Mesendoderm (in vitro differentiated cells): ENCODE data around the gene TASL.

Experiments
- DNase-seq: peaks from one replicate; pipeline ENCODE4 v3.0.0; 2013
- H2AK5ac ChIP-seq: 2 replicates; pipeline ENCODE4 v1.6.1; 2013; ENCODE audit warnings: low read length, inconsistent platforms
- H2BK120ac ChIP-seq: 2 replicates; pipeline ENCODE4 v1.6.1; 2013; ENCODE audit warnings: low read depth, mild to moderate bottlenecking, low read length, moderate library complexity, mixed read lengths
- H2BK15ac ChIP-seq: replicated peaks from 2 replicates; pipeline ENCODE4 v1.6.1; 2013; ENCODE audit warnings: low read depth, mild to moderate bottlenecking, moderate library complexity
- H2BK5ac ChIP-seq: 2 replicates; pipeline ENCODE4 v1.6.1; 2013; ENCODE audit warnings: low read length, inconsistent platforms
- H3K18ac ChIP-seq: 2 replicates; pipeline ENCODE4 v1.6.1; 2013; ENCODE audit warnings: mild to moderate bottlenecking, low read length, mixed read lengths
- H3K23ac ChIP-seq: one replicate; pipeline ENCODE4 v1.6.1; 2013; ENCODE audit warnings: low read length
- H3K27ac ChIP-seq: 2 replicates; pipeline ENCODE4 v1.5.1; 2013; ENCODE audit warnings: low read depth, mild to moderate bottlenecking, inconsistent platforms, low read length, moderate library complexity
- H3K27me3 ChIP-seq: 2 replicates; pipeline ENCODE4 v1.6.1; 2013; ENCODE audit warnings: low read length, control low read depth, mild to moderate bottlenecking, inconsistent platforms; ENCODE audit not compliant: insufficient read depth, poor library complexity
- H3K36me3 ChIP-seq: 2 replicates; pipeline ENCODE4 v1.6.1; 2013; ENCODE audit warnings: low read length, inconsistent platforms; ENCODE audit not compliant: control insufficient read depth, insufficient read depth
- H3K4ac ChIP-seq: one replicate; pipeline ENCODE4 v1.6.1; 2013; ENCODE audit warnings: low read depth, mild to moderate bottlenecking, low read length, moderate library complexity
- H3K4me1 ChIP-seq: 2 replicates; pipeline ENCODE4 v1.6.1; 2013; ENCODE audit warnings: low read depth, low read length, inconsistent platforms; ENCODE audit not compliant: control insufficient read depth
- H3K4me2 ChIP-seq: 2 replicates; pipeline ENCODE4 v1.6.1; 2013; ENCODE audit warnings: low read length
- H3K4me3 ChIP-seq: 2 replicates; pipeline ENCODE4 v1.5.1; 2013; ENCODE audit warnings: mild to moderate bottlenecking, low read length
- H3K56ac ChIP-seq: one replicate; pipeline ENCODE4 v1.6.1; 2013; ENCODE audit warnings: low read length
- H3K79me1 ChIP-seq: 2 replicates; pipeline ENCODE4 v1.6.1; 2013; ENCODE audit warnings: low read length, inconsistent platforms
- H3K79me2 ChIP-seq: 2 replicates; pipeline ENCODE4 v1.6.1; 2013; ENCODE audit warnings: mild to moderate bottlenecking, low read length; ENCODE audit not compliant: control insufficient read depth, insufficient read depth
- H3K9ac ChIP-seq: 2 replicates; pipeline ENCODE4 v1.6.1; 2013; ENCODE audit warnings: low read length, inconsistent platforms
- H4K5ac ChIP-seq: one replicate; pipeline ENCODE4 v1.6.1; 2013; ENCODE audit warnings: low read length
- H4K8ac ChIP-seq: one replicate; pipeline ENCODE4 v1.6.1; 2013; ENCODE audit warnings: low read depth, mild to moderate bottlenecking, control low read depth, low read length, moderate library complexity
- WGBS: extraction: QIAGEN DNeasy Blood & Tissue Kit; methylation state at CpG from one replicate; pipeline ENCODE4 v1.1.7; 2013; ENCODE audit warnings: low lambda C conversion rate, missing lambda C conversion rate; ENCODE audit not compliant: insufficient coverage; ENCODE audit errors: extremely low coverage; 5-methylcytosine and 5-hydroxymethylcytosine counted together

The TASL gene

GRCh38 chrX:30618160-30618765 is 40.7 kb upstream of the TASL start:
- WGBS = no CpG with 5 or more reads among the region's 7 CpGs
- H4K5ac ChIP-seq = no peak overlapping the region
- no peak overlapping the region for H3K9ac ChIP-seq
- DNase-seq = peak; percentile 65
- H2BK120ac ChIP-seq = no peak overlapping the region
- H2AK5ac ChIP-seq = no peak overlapping the region
- no peaks in the 10 kb centered on the region for H3K4me1 ChIP-seq
- no peak overlapping the region for H3K4ac ChIP-seq
- H3K56ac ChIP-seq = no peak overlapping the region
- H3K79me1 ChIP-seq = no peaks in the 10 kb centered on the region
- no peak overlapping the region for H2BK15ac ChIP-seq
- H3K4me2 ChIP-seq = no peak overlapping the region
- no peaks in the 10 kb centered on the region for H3K79me2 ChIP-seq
- no peak overlapping the region for H2BK5ac ChIP-seq
- no peak overlapping the region for H4K8ac ChIP-seq
- no peak overlapping the region for H3K4me3 ChIP-seq
- H3K36me3 ChIP-seq = no peaks in the 10 kb centered on the region
- H3K23ac ChIP-seq = no peak overlapping the region
- H3K27me3 ChIP-seq = no peaks in the 10 kb centered on the region
- no peak overlapping the region for H3K18ac ChIP-seq
- no peak overlapping the region for H3K27ac ChIP-seq

GRCh38 chrX:30615229-30615628 is 37.7 kb upstream of the TASL start:
- no peak overlapping the region for H4K8ac ChIP-seq
- no peak overlapping the region for H4K5ac ChIP-seq
- H2BK15ac ChIP-seq = no peak overlapping the region
- no peaks in the 10 kb centered on the region for H3K27me3 ChIP-seq
- no peaks in the 10 kb centered on the region for H3K79me2 ChIP-seq
- H3K56ac ChIP-seq = no peak overlapping the region
- no peak overlapping the region for H3K18ac ChIP-seq
- H2AK5ac ChIP-seq = no peak overlapping the region
- no peak overlapping the region for H3K4ac ChIP-seq
- DNase-seq = no peak
- H3K4me3 ChIP-seq = no peak overlapping the region
- H2BK120ac ChIP-seq = no peak overlapping the region
- no peak overlapping the region for H3K23ac ChIP-seq
- no CpG with 5 or more reads among the region's 4 CpGs for WGBS
- no peaks in the 10 kb centered on the region for H3K36me3 ChIP-seq
- no peak overlapping the region for H3K4me2 ChIP-seq
- H3K9ac ChIP-seq = no peak overlapping the region
- H3K4me1 ChIP-seq = no peaks in the 10 kb centered on the region
- H3K27ac ChIP-seq = no peak overlapping the region
- no peaks in the 10 kb centered on the region for H3K79me1 ChIP-seq
- no peak overlapping the region for H2BK5ac ChIP-seq

GRCh38 chrX:30613721-30614120 is 36.2 kb upstream of the TASL start:
- H3K56ac ChIP-seq = no peak overlapping the region
- no peaks in the 10 kb centered on the region for H3K79me1 ChIP-seq
- H4K5ac ChIP-seq = no peak overlapping the region
- no peak overlapping the region for H3K4me3 ChIP-seq
- H3K79me2 ChIP-seq = no peaks in the 10 kb centered on the region
- no peak overlapping the region for H2BK15ac ChIP-seq
- no peak overlapping the region for H2BK120ac ChIP-seq
- H3K9ac ChIP-seq = no peak overlapping the region
- H2BK5ac ChIP-seq = no peak overlapping the region
- DNase-seq = no peak
- H3K4me1 ChIP-seq = no peaks in the 10 kb centered on the region
- no peak overlapping the region for H3K23ac ChIP-seq
- no peak overlapping the region for H3K27ac ChIP-seq
- no peak overlapping the region for H3K4me2 ChIP-seq
- H3K4ac ChIP-seq = no peak overlapping the region
- H3K36me3 ChIP-seq = no peaks in the 10 kb centered on the region
- no peak overlapping the region for H3K18ac ChIP-seq
- H3K27me3 ChIP-seq = no peaks in the 10 kb centered on the region
- no CpG with 5 or more reads among the region's 5 CpGs for WGBS
- no peak overlapping the region for H2AK5ac ChIP-seq
- H4K8ac ChIP-seq = no peak overlapping the region

- H2AK5ac ChIP-seq = no peak overlapping the region
- H3K4me1 ChIP-seq = no peaks in the 10 kb centered on the region
- no peak overlapping the region for H2BK120ac ChIP-seq
- no peak overlapping the region for H3K4ac ChIP-seq
- H3K23ac ChIP-seq = no peak overlapping the region
- no peaks in the 10 kb centered on the region for H3K79me2 ChIP-seq
- no peak overlapping the region for H3K4me3 ChIP-seq
- H3K79me1 ChIP-seq = no peaks in the 10 kb centered on the region
- H3K9ac ChIP-seq = no peak overlapping the region
- no peak overlapping the region for H2BK15ac ChIP-seq
- H2BK5ac ChIP-seq = no peak overlapping the region
- DNase-seq = no peak
- H3K4me2 ChIP-seq = no peak overlapping the region
- no peak overlapping the region for H3K27ac ChIP-seq
- no peak overlapping the region for H3K18ac ChIP-seq
- H4K5ac ChIP-seq = no peak overlapping the region
- no CpG with 5 or more reads among the region's 6 CpGs for WGBS
- no peaks in the 10 kb centered on the region for H3K36me3 ChIP-seq
- no peak overlapping the region for H4K8ac ChIP-seq
- no peak overlapping the region for H3K56ac ChIP-seq
- H3K27me3 ChIP-seq = no peaks in the 10 kb centered on the region
Measured at GRCh38 chrX:30612250-30612655, 34.7 kb upstream of the TASL start.

GRCh38 chrX:30610026-30610425 is 32.5 kb upstream of the TASL start:
- no peak overlapping the region for H3K9ac ChIP-seq
- no peak overlapping the region for H3K27ac ChIP-seq
- H3K23ac ChIP-seq = no peak overlapping the region
- H2BK120ac ChIP-seq = no peak overlapping the region
- H3K18ac ChIP-seq = no peak overlapping the region
- no peaks in the 10 kb centered on the region for H3K4me1 ChIP-seq
- H2AK5ac ChIP-seq = no peak overlapping the region
- no peak overlapping the region for H2BK15ac ChIP-seq
- no peaks in the 10 kb centered on the region for H3K79me2 ChIP-seq
- no peak overlapping the region for H3K56ac ChIP-seq
- no peaks in the 10 kb centered on the region for H3K36me3 ChIP-seq
- H2BK5ac ChIP-seq = no peak overlapping the region
- no peak for DNase-seq
- no peak overlapping the region for H3K4me3 ChIP-seq
- H3K4me2 ChIP-seq = no peak overlapping the region
- no peaks in the 10 kb centered on the region for H3K79me1 ChIP-seq
- H3K27me3 ChIP-seq = no peaks in the 10 kb centered on the region
- H3K4ac ChIP-seq = no peak overlapping the region
- WGBS = no CpG with 5 or more reads among the region's 2 CpGs
- no peak overlapping the region for H4K8ac ChIP-seq
- no peak overlapping the region for H4K5ac ChIP-seq

GRCh38 chrX:30607155-30607554 is 29.6 kb upstream of the TASL start:
- Histone ChIP-seq H3K4ac (no peak overlapping the region), H4K5ac (no peak overlapping the region), H3K27ac (no peak overlapping the region), H3K36me3 (no peaks in the 10 kb centered on the region), H2BK15ac (no peak overlapping the region), H2BK120ac (no peak overlapping the region), H3K4me3 (no peak overlapping the region), H3K79me2 (no peaks in the 10 kb centered on the region), H3K4me1 (no peaks in the 10 kb centered on the region), H3K18ac (no peak overlapping the region), H3K27me3 (no peaks in the 10 kb centered on the region), H2BK5ac (no peak overlapping the region), H3K9ac (no peak overlapping the region), H4K8ac (no peak overlapping the region), H3K79me1 (no peaks in the 10 kb centered on the region), H3K4me2 (no peak overlapping the region), H2AK5ac (no peak overlapping the region), H3K56ac (no peak overlapping the region), H3K23ac (no peak overlapping the region)
- no CpG with 5 or more reads among the region's 1 CpG for WGBS
- DNase-seq = no peak
